ENCODE measurements around the gene FBXO30.
A peak's percentile ranks its signal among the peaks of the same experiment; 100 is the strongest.

FBXO30 gene, protein sequence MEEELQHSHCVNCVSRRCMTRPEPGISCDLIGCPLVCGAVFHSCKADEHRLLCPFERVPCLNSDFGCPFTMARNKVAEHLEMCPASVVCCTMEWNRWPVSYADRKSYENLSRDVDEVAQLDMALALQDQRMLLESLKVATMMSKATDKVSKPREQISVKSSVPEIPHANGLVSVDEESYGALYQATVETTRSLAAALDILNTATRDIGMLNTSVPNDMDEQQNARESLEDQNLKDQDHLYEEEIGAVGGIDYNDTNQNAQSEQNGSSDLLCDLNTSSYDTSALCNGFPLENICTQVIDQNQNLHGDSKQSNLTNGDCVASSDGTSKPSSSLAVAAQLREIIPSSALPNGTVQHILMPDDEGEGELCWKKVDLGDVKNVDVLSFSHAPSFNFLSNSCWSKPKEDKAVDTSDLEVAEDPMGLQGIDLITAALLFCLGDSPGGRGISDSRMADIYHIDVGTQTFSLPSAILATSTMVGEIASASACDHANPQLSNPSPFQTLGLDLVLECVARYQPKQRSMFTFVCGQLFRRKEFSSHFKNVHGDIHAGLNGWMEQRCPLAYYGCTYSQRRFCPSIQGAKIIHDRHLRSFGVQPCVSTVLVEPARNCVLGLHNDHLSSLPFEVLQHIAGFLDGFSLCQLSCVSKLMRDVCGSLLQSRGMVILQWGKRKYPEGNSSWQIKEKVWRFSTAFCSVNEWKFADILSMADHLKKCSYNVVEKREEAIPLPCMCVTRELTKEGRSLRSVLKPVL

DNA sequence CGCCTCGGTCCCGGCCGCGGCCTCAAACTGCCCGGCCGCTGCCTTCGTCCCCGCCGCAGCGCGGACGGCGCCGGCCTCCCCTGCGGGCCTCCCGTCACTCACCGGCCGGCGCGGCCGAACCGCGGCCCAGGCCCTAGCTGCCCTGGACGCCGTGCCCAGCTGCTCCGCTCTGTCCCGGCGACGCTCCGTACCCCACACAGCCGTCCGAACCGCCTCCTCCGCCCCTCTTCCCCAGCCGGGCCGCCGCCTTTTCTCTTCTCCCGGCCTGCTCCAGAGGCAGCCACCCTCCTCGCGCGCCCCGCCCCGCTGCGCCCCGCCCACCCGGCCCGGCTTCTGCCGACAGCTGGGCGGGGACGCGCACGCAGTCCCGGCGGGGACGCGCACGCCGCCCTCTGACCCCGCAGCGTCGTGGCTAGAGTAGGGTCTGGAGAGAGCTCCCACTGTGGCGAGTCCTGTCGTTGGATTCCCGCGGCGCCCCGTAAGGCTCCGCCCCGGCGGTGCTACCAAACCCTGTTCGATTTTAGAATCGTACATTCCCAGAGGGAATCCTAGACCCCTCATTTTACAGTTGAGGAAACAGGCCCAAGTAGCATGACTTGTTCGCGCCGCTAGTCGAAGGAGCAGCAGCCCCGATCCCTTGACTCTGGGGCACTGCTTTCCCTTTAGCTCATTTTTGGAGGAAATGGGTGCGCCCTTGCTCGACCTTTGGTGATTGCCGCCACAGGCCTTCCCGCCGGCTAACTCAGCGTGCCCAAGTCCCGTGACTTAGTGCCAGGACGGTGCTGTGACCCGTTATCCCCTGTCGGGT, at the start of gene FBXO30:
Gene FBXO30, minus strand, starts transcription at position 295 of the 808 bp plus-strand sequence. CDS start 8,390 bp downstream, outside the sequence.
- peak; percentile 80 for DNase-seq

DNA sequence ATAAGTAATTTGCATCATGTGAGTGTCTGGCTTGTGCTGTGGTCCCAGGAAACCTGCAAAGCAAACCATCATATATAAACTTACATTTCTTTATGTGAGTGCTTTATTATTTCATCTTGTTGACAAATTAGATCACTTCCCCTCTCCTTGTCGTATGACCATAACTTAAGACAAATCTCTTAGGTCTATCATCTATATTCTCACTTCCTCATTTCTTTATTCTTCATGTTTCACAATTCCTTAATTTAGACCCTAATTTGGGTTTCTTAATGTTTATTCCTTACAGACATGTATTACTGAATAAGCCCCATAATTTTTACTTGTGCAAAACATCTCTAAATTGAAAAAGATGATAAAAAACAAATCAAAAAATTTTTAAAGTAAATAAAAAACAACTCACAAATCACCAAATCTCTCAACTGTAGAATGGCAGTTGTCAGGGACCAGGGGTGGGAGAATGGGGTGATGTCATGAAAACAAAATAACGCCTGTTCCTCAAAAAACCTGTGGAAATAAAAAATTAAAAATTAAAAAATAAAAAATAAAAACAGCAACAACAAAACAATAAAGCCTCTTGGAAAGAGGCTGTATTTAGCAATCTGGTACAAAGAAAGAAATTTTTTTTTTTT, 49.5 kb upstream of the FBXO30 start:
- no peak for DNase-seq

DNA sequence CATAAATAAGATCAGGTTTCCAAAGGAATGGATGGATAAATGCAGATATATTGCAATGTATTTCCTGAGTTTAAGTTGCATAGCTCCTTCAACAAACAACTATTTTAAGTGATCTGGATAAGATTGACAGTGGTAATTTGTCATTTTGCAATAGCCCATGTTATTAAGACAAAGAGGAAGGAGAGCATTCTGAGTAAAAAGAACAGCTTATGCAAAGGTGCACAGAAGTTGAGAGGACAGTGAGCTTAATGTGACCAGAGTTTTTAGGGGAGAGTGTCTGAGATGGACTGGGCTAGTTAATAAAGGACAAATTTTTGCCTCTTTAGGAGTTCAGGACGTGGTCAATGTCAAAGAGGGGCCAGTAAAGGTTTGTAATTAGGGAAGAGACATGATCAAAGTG, 48.8 kb upstream of the FBXO30 start:
- no peak for DNase-seq

DNA sequence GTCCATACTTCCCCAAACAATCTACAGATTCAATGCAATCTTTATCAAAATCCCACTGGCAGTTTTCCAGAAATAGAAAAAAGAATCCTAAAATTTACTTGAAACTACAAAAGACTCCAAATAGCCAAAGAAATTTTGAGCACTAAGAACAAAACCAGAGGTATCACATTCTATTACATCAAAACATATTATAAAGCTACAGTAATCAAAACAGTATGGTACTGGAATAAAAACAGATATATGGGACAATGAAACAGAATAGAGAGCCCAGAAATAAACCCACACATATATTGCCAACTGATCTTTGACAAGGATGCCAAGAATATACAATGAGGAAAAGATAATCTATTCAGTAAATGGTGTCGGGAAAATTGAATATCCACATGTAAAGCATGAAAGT, 46.0 kb upstream of the FBXO30 start:
- DNase-seq: no peak

DNA sequence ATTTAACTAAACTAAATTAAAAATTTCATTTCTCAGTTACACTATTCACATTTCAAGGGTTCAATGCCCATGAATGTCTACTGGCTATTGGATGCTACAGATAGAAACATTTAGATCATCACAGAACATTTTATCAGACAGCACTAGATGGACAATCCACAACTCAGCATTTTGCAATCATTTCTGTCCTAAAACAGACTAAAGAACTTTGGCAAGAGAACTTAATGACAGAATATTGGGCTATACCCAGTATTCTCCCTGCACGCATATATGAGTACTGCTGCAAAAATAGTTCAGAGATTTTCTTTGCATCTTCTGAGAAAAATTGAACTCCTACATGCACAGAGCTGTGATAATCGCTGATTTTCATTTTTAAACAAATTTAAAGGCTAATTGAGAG, 36.1 kb upstream of the FBXO30 start:
- DNase-seq: no peak

DNA sequence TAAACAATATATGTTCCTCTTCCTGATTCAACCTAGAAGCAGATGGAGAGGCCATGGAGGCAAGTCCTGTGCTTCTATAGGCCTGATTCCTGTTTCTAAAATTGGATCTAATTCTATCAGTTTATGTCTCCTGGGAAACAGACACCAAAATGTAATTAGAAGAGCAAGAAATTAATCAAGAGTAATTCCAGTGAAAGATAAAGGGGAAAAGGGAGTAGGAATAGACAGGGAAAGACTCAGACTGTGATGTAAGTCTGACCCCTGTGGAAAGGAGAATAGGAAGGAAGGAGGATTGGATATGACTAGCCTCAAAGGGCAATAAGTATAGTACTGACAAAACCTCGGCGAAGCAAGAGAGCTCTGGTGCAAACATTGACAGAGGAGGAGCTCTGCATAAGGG, 33.9 kb upstream of the FBXO30 start:
- DNase-seq: no peak

DNA sequence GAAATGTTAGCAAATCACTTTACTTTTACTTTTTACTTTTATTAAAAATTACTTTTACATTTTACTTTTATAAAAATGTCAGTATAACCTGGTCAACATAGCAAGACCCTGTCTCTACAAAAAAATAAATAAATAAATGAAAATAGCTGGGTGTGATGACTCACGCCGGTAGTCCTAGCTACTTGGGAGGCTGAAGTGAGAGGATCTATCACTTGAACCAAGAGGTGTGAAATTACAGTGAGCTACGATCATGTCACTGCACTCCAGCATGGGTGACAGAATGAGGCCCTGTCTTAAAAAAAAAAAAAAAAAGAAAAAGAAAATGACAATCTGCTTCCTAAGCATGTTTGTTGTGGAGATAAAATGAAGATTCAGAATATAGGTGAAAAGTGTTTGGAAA, 31.0 kb upstream of the FBXO30 start:
- no peak for DNase-seq

DNA sequence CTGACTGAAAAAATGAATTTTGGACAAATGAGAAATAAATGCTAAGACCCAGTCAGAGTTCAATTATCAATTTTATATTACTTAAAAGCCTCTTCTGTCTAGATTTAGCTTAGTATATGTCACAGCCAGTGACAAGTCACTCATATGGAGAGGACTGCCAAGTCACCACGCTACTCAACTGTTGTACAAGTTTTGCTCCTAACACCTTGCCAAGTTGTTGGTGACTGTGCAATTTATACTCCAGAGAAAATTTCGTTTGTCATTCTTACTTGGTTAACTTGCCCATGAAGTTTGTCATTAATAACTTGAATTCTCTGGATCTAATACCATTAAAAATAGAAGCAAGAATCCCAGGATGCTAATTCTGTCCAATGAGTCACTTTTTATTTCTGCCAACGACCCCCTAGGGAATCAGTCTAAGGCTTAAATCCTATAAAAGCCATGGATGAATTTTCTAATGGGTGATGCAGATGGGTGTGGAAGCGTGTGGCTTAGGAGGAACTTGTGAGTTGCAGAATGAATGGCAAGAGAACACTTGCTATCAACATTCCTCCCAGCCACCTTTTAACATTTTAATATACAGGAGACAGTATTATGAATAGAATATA, 30.4 kb upstream of the FBXO30 start:
- DNase-seq: no peak

DNA sequence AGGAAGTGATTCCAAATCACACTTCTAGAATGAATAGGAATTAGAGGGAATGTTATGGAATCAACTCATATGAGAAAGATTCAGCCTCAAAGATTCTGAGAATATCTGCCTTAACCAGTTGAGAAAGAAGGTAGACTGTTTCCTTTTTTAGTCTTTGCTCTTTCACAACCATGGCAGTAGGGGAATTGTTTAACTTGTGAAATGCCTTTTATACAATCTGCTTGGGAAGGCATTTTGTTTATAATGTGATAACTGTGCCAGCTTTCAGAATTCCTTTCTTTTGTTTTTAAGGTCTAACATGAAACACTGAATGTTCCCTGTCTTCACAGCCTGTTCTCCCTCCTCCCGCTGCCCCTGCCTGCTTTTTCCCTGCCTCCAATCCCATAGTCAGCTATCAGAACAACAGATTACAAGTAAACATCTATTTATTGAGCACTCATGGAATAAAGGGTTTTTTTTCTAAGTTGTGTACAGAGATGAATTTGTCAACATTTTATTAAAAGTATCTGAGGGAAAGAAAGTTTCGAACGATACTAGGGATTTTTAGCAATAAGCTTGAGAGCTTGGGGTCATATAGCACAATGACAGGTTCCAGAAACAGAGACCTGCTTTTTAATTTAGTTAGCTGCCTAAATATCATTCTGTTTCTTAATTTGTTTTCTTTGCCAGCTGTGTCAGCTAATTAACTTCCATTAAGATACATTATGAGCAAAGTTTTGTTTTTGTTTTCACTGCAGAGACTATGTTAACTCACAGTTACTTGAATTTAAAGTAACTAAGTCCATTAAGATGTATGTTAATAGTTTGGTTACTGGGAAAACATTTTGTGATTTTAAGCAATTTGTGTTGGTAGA, 28.3 kb upstream of the FBXO30 start:
- DNase-seq: no peak

DNA sequence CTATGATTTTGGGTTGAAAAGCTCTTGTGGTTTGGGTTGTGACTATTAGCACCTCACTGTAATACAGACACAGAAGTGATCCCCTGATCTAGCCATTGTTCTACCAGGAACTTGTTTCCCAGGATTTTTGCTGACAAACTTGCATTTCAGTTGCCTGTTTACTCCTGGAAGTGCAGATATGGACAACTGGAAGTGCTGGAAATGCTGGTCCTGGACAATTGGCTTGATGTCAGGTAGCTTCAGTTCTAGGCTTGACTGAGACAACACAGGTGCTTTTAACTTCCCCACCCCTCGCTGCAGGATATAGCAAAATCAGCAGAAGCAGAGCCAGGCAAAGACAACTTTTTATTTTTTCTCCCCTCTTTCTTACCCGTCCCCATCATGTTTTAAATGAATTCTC, 27.1 kb upstream of the FBXO30 start:
- no peak for DNase-seq

DNA sequence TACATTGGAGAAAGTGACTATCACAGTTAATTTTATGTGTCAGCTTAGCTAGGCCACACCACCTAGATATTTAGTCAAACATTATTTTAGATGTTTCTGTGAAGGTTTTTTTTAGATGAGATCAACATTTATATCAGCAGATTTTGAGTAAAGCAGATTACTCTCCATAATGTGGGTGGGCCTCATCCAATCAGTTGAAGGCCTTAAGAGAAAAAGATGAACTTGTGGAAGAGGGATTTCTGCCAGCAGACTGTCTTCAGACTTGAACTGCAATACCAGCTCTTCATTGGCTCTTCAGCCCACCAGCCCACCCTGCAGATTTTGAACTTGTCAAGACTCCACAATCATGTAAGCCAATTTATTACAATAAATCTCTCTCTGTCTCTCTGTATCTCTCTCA, 25.1 kb upstream of the FBXO30 start:
- no peak for DNase-seq

DNA sequence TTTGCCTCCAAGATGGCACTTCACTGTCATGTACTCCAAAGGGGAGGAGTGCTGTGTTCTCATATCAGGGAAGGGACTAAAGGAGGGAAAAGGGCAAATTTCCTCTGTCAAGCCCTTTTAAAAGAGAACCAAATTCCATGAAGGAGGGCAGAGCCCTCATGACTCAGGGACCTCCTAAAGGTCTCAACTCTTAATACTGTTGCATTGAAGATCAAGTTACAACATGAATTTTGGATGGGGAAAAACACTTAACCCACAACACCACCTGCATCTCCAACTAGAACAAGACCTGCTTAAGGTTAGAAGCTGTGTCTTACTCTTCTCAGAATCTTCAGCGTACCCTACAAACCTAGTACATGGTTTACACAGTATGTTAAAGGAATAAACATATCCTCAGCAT, 23.7 kb upstream of the FBXO30 start:
- no peak for DNase-seq

DNA sequence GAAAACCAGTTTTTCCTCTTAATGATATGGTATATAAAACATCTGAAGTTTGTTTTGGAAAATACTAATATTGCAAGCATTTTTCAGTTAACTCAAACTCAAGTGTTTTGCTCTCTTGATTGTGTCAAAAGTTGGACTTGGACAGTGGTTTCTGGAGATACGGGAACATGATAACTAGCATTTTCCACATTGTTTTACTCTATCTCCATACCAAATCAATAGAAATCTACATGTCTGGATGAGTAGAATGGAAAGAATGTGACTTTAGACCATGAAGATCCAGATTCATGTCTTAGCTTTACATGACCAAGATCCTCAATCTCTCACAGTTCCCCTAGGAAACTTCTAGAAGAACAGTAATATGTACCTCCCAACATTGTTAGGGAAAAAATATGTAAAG, 22.2 kb upstream of the FBXO30 start:
- DNase-seq: no peak

DNA sequence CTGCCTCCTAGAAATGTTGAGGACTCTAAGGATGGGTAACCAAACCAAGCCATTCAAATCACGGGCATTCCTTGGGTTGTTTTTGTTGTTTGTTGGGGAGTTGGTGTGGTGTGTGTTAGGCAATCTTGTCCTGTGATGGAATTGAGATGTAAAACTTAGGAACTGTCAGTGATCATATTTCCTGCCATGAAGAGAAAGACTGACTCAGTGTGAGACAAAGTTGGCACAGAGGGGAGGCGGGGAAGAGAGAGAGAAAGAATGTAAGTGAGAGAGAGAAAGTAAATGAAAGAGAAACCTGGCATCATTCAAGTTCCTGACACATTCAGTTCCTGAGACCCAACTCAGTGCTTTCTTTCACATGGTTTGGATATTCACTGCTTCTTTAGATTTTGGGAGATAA, 21.6 kb upstream of the FBXO30 start:
- no peak for DNase-seq

DNA sequence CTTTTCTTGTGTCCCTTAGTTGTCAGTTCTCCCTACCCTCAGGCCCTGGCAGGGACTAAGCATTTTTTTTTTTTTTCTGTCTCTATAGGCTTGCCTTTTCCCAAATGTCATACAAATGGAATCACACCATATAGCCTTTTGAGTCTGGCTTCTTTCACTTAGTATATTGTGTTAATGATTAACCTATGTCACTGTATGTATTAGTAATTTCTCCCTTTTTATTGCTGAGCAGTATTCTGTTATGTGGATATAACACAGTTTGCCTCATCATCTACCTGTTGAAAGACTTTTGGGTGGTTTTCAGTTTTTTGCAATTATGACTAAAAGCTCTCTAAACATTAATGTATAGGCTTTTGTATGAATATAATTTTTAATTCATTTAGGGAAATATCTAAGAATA, 16.0 kb upstream of the FBXO30 start:
- no peak for DNase-seq

DNA sequence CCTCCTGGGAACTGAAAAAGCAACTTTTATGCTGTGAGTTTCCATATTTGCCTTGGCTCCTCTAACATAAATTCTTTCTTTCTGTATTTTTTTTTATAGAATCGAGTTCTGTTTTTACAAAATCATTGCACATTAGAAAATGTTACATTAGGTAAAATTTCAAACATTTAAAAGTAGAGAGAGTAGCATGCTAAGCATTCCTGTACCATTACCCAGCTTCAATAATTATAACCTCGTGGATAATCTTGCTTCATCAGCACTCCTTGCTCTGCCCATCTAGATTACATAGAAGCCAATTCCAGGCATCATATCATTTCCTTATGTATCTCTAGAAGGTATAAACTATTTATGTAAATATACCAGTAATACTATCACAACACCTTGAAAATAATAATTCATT, 15.4 kb upstream of the FBXO30 start:
- no peak for DNase-seq

DNA sequence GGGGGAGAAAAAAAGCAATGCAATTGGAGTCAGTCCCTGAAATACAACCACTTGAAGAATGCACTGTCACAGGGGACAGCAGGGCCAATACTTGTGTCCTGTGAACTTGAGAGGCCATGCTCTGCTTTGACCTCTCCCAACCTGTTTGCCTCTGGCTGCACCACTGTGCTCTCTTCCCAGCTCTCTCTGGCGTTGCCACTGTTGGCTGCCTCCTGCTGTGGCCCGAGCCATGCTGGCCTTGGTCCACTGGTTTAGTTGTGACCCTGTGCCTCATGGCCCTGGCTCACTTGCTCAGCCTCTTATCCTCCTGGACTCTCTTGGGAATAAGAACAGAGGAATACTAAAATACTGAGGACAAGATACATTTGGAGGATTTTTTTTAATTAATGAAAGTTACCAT, 14.5 kb upstream of the FBXO30 start:
- DNase-seq: no peak

DNA sequence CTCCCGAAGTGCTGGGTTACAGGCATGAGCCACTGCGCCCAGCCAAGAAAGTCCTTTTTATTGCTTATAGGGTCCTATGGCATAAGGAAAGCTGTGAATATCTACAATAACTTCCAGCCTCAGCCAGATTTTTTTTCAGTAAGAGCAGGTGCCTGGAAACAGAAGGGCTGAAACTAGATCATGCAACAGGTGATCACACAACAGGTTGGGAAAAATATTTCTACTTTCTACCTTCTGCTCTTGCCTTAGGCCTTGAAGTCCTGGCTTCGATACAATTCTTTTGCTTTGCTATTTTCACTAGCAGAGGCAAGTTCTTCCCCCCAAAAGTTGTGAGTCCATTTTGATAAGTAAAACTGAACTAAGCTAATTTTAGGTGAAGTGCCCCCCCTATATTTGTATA, 9.7 kb upstream of the FBXO30 start:
- no peak for DNase-seq

DNA sequence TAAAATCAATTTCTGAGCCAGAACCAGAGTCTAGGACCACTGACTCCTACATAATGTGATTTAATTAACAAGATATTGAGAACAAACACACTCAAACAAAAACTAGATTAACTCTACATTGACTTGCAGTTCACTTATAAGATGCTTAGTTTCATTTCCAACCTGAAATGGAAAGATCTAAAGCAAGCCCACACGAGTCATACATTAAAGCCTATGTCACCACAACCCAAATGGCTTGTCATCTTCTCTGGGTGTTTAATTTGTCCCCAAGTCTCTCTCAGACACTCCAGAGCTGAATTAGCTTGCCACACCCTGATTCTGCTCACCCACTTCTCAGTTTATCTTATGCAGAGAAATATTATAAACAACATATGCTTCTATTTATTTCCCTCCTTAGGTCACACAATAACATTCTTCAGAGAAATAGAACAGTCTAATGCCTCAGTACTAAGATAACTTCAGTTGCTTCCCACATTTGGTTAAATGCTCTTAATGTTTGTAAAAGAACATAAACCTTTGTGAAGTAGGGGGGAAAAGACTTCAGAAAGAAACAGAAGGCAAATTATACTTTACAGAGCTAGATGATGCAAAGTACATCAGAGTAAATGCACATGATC, 8.8 kb upstream of the FBXO30 start:
- DNase-seq: no peak

DNA sequence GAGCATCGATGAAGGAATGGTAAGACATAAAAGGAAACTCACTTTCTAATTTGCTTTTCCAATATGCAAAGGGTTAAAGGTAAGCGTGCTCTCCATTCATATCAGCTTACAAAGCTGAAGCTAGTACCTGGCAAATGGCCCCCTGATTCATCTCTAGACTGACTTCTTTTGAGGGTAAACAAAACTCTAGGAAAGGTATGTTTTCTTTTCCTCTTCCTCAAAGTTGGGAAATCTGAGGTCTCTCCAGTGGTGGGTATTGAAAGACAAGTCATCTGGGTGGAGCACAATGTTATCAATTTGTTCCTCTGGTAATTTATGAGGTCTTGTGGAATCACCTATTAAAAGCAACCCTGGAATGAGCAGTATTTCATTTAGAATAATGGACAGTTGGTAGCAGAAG, 7.9 kb upstream of the FBXO30 start:
- DNase-seq: no peak

DNA sequence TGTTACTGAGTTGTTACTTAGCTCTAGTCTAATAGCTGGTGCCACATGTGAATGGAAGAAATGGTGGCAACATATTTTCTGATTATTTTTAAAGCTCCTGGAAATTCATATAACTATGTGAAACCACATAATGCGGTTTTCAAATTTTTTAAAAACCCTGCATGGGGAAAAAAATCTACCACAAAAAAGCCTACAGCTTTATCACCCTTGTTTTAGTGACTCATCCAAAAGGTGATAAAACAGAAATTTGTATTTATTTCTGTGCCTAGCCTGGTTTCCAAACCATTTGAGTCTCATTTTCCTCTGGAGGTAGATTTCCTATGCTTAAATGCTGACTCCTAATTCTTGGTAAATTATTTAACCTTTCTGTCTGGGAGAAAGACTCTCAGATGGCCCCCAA, 5.4 kb upstream of the FBXO30 start:
- no peak for DNase-seq
